Fibroblast of skin of right biceps (primary cell): ENCODE results near the gene MAGI1.
"Not testable (repeated sequence)": the region's sequence is repeated elsewhere in the genome, so short reads cannot be mapped to it uniquely, and the experiment has no call there.

Experiments used
- DNase-seq: peaks from one replicate; pipeline ENCODE4 v3.0.0-alpha.2; 2013

The MAGI1 gene

GRCh38 chr3:65551945-65552344 lies 486.8 kb downstream of the MAGI1 start:
- no peak for DNase-seq

GRCh38 chr3:65550137-65550536 lies 488.6 kb downstream of the MAGI1 start:
- DNase-seq, result no peak

- no peak for DNase-seq
These were observed 489.1 kb downstream of the MAGI1 start for GRCh38 chr3:65549626-65549959.

GRCh38 chr3:65548848-65549625 lies 489.7 kb downstream of the MAGI1 start:
- DNase-seq, result no peak

- DNase-seq, result peak; percentile 71
These were observed 493.3 kb downstream of the MAGI1 start for GRCh38 chr3:65545429-65545828.

GRCh38 chr3:65543391-65543790 lies 495.3 kb downstream of the MAGI1 start:
- not testable (repeated sequence) for DNase-seq

GRCh38 chr3:65540666-65541065 lies 498.1 kb downstream of the MAGI1 start:
- DNase-seq, result no peak

GRCh38 chr3:65539616-65540015 lies 499.1 kb downstream of the MAGI1 start:
- no peak for DNase-seq

GRCh38 chr3:65538101-65538500 lies 500.6 kb downstream of the MAGI1 start:
- DNase-seq, result no peak

GRCh38 chr3:65537109-65537508 lies 501.6 kb downstream of the MAGI1 start:
- DNase-seq, result no peak

GRCh38 chr3:65535260-65535659 lies 503.5 kb downstream of the MAGI1 start:
- no peak for DNase-seq

- DNase-seq, result no peak
These were observed 503.9 kb downstream of the MAGI1 start for GRCh38 chr3:65534805-65535204.

- DNase-seq, result no peak
These were observed 506.0 kb downstream of the MAGI1 start for GRCh38 chr3:65532749-65533148.

- DNase-seq, result no peak
These were observed 506.5 kb downstream of the MAGI1 start for GRCh38 chr3:65532215-65532614.

- DNase-seq, result no peak
These were observed 507.2 kb downstream of the MAGI1 start for GRCh38 chr3:65531499-65531898.

- DNase-seq, result peak; percentile 4
These were observed 512.1 kb downstream of the MAGI1 start for GRCh38 chr3:65526656-65527055.

GRCh38 chr3:65524584-65524983 lies 514.1 kb downstream of the MAGI1 start:
- DNase-seq, result no peak

GRCh38 chr3:65523878-65524277 lies 514.8 kb downstream of the MAGI1 start:
- DNase-seq, result no peak

- no peak for DNase-seq
These were observed 517.7 kb downstream of the MAGI1 start for GRCh38 chr3:65521032-65521431.

- DNase-seq, result no peak
These were observed 521.7 kb downstream of the MAGI1 start for GRCh38 chr3:65516998-65517397.

- DNase-seq, result not testable (repeated sequence)
These were observed 524.4 kb downstream of the MAGI1 start for GRCh38 chr3:65514317-65514716.

GRCh38 chr3:65509423-65509794 lies 529.3 kb downstream of the MAGI1 start:
- DNase-seq, result not testable (repeated sequence)

- DNase-seq, result no peak
These were observed 529.8 kb downstream of the MAGI1 start for GRCh38 chr3:65508750-65509422.

- DNase-seq, result no peak
These were observed 531.3 kb downstream of the MAGI1 start for GRCh38 chr3:65507437-65507836.

GRCh38 chr3:65503776-65504175 lies 534.9 kb downstream of the MAGI1 start:
- no peak for DNase-seq
